Measurements from ENCODE around the gene DENND6A. TPM values are rescaled to one million over a fixed set of nuclear protein-coding genes. Genes with fewer than 3 reads are reported as not detected.

Gene DENND6A
- total and polyA plus RNA-seq, 2 of the 8 experiments (the other 6 are each of a cell fraction or from before 2014, with no cell fraction given) = 7.8 to 14.8 TPM

- TF ChIP-seq EZH2 (IDR thresholded peaks at IDR 0.05; ENCODE audit: low read depth, low read length, severe bottlenecking) = no peak
- CTCF ChIA-PET (ENCODE audit: partially characterized antibody) = no interaction called here
- H3K79me2 ChIP-seq (ENCODE audit: control insufficient read depth in 1 of 2, insufficient read depth in 2 of 2, low read length in 2 of 2) = peaks cover 0 to 8% of the 10 kb centered on the region in 2 experiments; a peak in 1 of 4 replicates
- H2BK5ac ChIP-seq (ENCODE audit: low read depth, low read length) = no peak overlapping the region
- WGBS, 2 experiments (ENCODE audit: extremely low coverage in 1 of 2, insufficient coverage in 1 of 2, insufficient read length in 1 of 2, insufficient replicate concordance in 2 of 2, low coverage in 1 of 2, low lambda C conversion rate in 2 of 2, missing lambda C conversion rate in 1 of 2) = 94 to 100% methylated on average over 1 to 3 of the region's 4 CpGs
- H3K27ac ChIP-seq (ENCODE audit: low read depth, low read length) = no peak overlapping the region
- no peak overlapping the region for H3K4ac ChIP-seq (replicated peaks; ENCODE audit: insufficient read length, low read depth, low read length)
- no peak overlapping the region for H2BK12ac ChIP-seq (ENCODE audit: low read depth, low read length)
- H3K4me3 ChIP-seq (ENCODE audit: extremely low read depth in 1 of 4, insufficient read depth in 2 of 4, low read depth in 3 of 4, low read length in 4 of 4) = no peak overlapping the region
- FAIRE-seq = no peak
- no peaks in the 10 kb centered on the region for H4K20me1 ChIP-seq (replicated peaks in 1 of 2; ENCODE audit: control insufficient read depth in 1 of 2, insufficient read depth in 2 of 2, low read length in 2 of 2)
- H2BK15ac ChIP-seq (ENCODE audit: low read length) = no peak overlapping the region
- H3K36me3 ChIP-seq (ENCODE audit: control insufficient read depth in 2 of 4, insufficient read depth in 4 of 4, low read length in 3 of 4) = 0 out of 8 replicates have a peak, but pooled peaks cover 0 to under 1% (median 0%) of the 10 kb centered on the region in 4 experiments
- H3K9me3 ChIP-seq (ENCODE audit: insufficient read depth in 2 of 2, low read depth in 1 of 2, low read length in 1 of 2) = no peaks in the 10 kb centered on the region
- H3K14ac ChIP-seq (ENCODE audit: insufficient read length) = no peak overlapping the region
- no peak overlapping the region for H4K91ac ChIP-seq (replicated peaks; ENCODE audit: insufficient read length, low read length)
- peaks cover 0 to 1% (median 0%) of the 10 kb centered on the region in 4 experiments; a peak in 1 of 7 replicates for H3K27me3 ChIP-seq (replicated peaks in 1 of 4; ENCODE audit: control insufficient read depth in 3 of 4, extremely low read depth in 1 of 4, insufficient read depth in 3 of 4, low read length in 3 of 4)
- H2BK120ac ChIP-seq (replicated peaks; ENCODE audit: low read depth, low read length) = no peak overlapping the region
- H3K23me2 ChIP-seq (ENCODE audit: low read depth, low read length) = no peaks in the 10 kb centered on the region
- H2BK20ac ChIP-seq (ENCODE audit: low read length) = no peak overlapping the region
- H3K4me1 ChIP-seq (replicated peaks in 1 of 4; ENCODE audit: control insufficient read depth in 3 of 4, insufficient read depth in 4 of 4, low read length in 3 of 4) = peaks cover 0 to 3% (median 0%) of the 10 kb centered on the region in 4 experiments; a peak in 2 of 7 replicates
- no peak overlapping the region for H2AK5ac ChIP-seq (ENCODE audit: low read depth, low read length)
- no peak overlapping the region for H3K4me2 ChIP-seq (ENCODE audit: insufficient read depth in 1 of 2, low read depth in 2 of 2, low read length in 2 of 2)
- DNase-seq (ENCODE audit: low read depth in 1 of 2, low spot score in 2 of 2) = no peak
- H2AFZ ChIP-seq (ENCODE audit: low read length) = no peak overlapping the region
- H4K5ac ChIP-seq (ENCODE audit: insufficient read length, low read depth, low read length) = no peak overlapping the region
- H3K56ac ChIP-seq (replicated peaks; ENCODE audit: insufficient read length, low read depth, low read length) = no peak overlapping the region
- H3K18ac ChIP-seq (ENCODE audit: extremely low read depth, low read length) = no peak overlapping the region
- no peak overlapping the region for H3K23ac ChIP-seq (ENCODE audit: insufficient read length)
- H3K9ac ChIP-seq (replicated peaks in 1 of 4; ENCODE audit: extremely low read depth in 1 of 4, low read depth in 3 of 4, low read length in 3 of 4) = no peak overlapping the region
- H4K8ac ChIP-seq (ENCODE audit: extremely low read depth, insufficient read depth, low read length) = no peak overlapping the region
- no peaks in the 10 kb centered on the region for H3K79me1 ChIP-seq (ENCODE audit: low read depth, low read length)
- POLR2A ChIA-PET (ENCODE audit: partially characterized antibody) = no interaction called here
Measured at GRCh38 chr3:57673156-57673555, 19.7 kb downstream of the DENND6A start.
